Measurements from ENCODE around the gene BBX.
A peak's percentile ranks its signal among the peaks of the same experiment; 100 is the strongest.
"Not testable (repeated sequence)": the region's sequence is repeated elsewhere in the genome, so short reads cannot be mapped to it uniquely, and the experiment has no call there.

The BBX gene

DNA sequence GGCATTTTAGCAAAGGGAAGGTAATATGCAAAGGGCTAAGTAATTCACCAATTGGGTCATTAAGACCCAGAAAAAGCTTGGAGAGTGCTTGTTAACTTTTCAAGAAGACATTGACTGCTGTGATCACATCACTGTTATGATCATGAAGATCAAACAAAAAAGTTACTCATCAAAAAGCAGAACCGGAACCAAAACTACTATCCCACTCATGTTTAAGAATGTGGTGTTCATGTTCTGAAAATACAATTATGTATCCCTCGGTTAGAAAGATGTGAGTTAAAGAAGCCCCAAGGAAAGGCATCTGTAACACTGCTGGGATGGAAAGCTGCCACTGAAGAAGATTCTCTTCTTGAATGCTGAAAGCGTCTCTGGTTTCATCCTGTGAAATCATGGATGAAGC lies 32.6 kb downstream of the BBX start:
- TF ChIP-seq TCF4 (CRISPR knock-in tag; IDR thresholded peaks at IDR 0.05; ENCODE audit: borderline replicate concordance) (no peak), ZNF565 (CRISPR knock-in tag; conservative IDR thresholded peaks at IDR 0.05; ENCODE audit: low read depth) (no peak), ZNF8 (CRISPR knock-in tag; IDR thresholded peaks at IDR 0.05) (no peak)

DNA sequence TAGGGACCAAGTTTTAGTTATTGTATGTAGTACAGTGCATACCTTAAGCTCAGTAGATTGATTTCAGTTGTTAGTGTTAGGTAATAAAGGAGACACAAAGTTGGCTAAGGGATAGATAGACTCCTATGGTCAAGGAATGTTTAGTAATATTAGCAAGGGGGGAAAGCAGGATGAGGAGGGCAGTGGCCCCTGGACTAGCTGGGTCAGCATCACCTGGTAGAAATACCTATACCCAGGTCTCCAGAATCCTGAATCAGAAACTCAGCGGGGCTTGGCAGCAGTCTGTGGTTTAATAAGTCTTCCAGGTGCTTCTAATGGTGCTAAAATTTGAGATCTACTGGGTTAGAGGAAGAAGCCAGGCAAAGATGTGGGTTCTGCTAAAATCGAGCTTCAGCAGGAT lies 35.0 kb downstream of the BBX start:
- TF ChIP-seq TOX (CRISPR knock-in tag; IDR thresholded peaks at IDR 0.05; ENCODE audit: borderline replicate concordance) (no peak), PPARA (CRISPR knock-in tag; IDR thresholded peaks at IDR 0.05; ENCODE audit: borderline replicate concordance) (no peak), CSDC2 (CRISPR knock-in tag; IDR thresholded peaks at IDR 0.05) (no peak), ISL1 (CRISPR knock-in tag; IDR thresholded peaks at IDR 0.05) (no peak)
- ATAC-seq = no peak

More for the DNA sequence above, 32.6 kb downstream of the BBX start:
- no peak for ATAC-seq

DNA sequence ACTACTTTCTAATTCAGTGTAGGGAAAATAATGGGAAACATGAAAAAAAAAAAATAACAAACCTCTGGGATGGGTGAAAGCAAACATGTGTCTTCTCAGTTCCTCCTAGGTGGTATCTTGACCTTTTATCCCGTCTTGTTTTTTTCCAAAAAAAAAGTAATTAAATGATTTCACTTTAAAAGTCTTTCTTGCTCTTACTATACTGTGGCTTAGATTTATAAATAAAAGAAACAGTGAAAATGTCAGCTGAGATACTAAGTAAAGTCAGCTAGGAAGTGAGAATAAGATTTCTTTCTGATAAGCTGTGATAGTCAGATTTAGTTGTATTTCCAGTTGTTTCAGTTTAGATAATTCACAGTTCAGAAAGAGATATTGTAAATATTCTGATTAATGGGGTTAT lies 37.4 kb downstream of the BBX start:
- ATAC-seq = no peak

DNA sequence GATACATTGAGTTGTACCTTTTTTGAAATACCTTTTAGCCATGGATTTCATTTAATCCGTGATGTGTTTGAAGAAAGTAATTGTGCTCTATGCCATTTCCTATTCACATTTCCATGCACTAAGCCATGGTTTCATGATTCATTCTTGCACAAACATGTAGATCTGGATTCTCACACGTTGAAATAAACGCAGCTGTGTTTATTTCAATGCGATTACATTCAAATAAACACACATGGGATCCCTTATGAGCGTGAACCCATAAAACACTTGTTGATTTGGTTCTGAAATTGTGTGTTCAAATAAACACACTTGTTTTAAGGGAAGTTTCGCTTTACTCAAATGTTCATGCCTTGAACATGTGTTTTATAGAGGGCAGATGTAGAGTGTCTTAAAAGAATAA lies 39.2 kb downstream of the BBX start:
- ATAC-seq = no peak
- TF ChIP-seq OSR1 (CRISPR knock-in tag; IDR thresholded peaks at IDR 0.05) = no peak
- TF ChIP-seq BACH2 (CRISPR knock-in tag; IDR thresholded peaks at IDR 0.05; ENCODE audit: borderline replicate concordance) = no peak
- no peak for TF ChIP-seq ZC3H10 (CRISPR knock-in tag; IDR thresholded peaks at IDR 0.05)
- TF ChIP-seq SNAI2 (CRISPR knock-in tag; IDR thresholded peaks at IDR 0.05) = no peak
- no peak for TF ChIP-seq ISL1 (CRISPR knock-in tag; IDR thresholded peaks at IDR 0.05)
- TF ChIP-seq, protein P1, sequence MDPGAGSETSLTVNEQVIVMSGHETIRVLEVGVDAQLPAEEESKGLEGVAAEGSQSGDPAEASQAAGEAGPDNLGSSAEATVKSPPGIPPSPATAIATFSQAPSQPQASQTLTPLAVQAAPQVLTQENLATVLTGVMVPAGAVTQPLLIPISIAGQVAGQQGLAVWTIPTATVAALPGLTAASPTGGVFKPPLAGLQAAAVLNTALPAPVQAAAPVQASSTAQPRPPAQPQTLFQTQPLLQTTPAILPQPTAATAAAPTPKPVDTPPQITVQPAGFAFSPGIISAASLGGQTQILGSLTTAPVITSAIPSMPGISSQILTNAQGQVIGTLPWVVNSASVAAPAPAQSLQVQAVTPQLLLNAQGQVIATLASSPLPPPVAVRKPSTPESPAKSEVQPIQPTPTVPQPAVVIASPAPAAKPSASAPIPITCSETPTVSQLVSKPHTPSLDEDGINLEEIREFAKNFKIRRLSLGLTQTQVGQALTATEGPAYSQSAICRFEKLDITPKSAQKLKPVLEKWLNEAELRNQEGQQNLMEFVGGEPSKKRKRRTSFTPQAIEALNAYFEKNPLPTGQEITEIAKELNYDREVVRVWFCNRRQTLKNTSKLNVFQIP (CRISPR knock-in tag; IDR thresholded peaks at IDR 0.05; ENCODE audit: borderline replicate concordance, low read depth) = no peak

More for the DNA sequence above, 37.4 kb downstream of the BBX start:
- TF ChIP-seq ARNTL (CRISPR knock-in tag; IDR thresholded peaks at IDR 0.05; ENCODE audit: borderline replicate concordance, low read depth) (no peak), ZNF565 (CRISPR knock-in tag; conservative IDR thresholded peaks at IDR 0.05; ENCODE audit: low read depth) (no peak), SNAI2 (CRISPR knock-in tag; IDR thresholded peaks at IDR 0.05) (no peak), GLIS3 (CRISPR knock-in tag; IDR thresholded peaks at IDR 0.05) (no peak), TCF4 (CRISPR knock-in tag; IDR thresholded peaks at IDR 0.05; ENCODE audit: borderline replicate concordance) (no peak), ZFP3 (CRISPR knock-in tag; IDR thresholded peaks at IDR 0.05) (no peak), ISL1 (CRISPR knock-in tag; IDR thresholded peaks at IDR 0.05) (no peak), ZNF70 (CRISPR knock-in tag; IDR thresholded peaks at IDR 0.05) (no peak), ZNF8 (CRISPR knock-in tag; IDR thresholded peaks at IDR 0.05) (no peak)
- TF ChIP-seq, protein P2, sequence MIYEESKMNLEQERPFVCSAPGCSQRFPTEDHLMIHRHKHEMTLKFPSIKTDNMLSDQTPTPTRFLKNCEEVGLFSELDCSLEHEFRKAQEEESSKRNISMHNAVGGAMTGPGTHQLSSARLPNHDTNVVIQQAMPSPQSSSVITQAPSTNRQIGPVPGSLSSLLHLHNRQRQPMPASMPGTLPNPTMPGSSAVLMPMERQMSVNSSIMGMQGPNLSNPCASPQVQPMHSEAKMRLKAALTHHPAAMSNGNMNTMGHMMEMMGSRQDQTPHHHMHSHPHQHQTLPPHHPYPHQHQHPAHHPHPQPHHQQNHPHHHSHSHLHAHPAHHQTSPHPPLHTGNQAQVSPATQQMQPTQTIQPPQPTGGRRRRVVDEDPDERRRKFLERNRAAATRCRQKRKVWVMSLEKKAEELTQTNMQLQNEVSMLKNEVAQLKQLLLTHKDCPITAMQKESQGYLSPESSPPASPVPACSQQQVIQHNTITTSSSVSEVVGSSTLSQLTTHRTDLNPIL (CRISPR knock-in tag; IDR thresholded peaks at IDR 0.05; ENCODE audit: low read depth) = no peak
- TF ChIP-seq, protein P3, sequence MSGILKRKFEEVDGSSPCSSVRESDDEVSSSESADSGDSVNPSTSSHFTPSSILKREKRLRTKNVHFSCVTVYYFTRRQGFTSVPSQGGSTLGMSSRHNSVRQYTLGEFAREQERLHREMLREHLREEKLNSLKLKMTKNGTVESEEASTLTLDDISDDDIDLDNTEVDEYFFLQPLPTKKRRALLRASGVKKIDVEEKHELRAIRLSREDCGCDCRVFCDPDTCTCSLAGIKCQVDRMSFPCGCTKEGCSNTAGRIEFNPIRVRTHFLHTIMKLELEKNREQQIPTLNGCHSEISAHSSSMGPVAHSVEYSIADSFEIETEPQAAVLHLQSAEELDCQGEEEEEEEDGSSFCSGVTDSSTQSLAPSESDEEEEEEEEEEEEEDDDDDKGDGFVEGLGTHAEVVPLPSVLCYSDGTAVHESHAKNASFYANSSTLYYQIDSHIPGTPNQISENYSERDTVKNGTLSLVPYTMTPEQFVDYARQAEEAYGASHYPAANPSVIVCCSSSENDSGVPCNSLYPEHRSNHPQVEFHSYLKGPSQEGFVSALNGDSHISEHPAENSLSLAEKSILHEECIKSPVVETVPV (CRISPR knock-in tag; IDR thresholded peaks at IDR 0.05) = no peak
- TF ChIP-seq, protein P4, sequence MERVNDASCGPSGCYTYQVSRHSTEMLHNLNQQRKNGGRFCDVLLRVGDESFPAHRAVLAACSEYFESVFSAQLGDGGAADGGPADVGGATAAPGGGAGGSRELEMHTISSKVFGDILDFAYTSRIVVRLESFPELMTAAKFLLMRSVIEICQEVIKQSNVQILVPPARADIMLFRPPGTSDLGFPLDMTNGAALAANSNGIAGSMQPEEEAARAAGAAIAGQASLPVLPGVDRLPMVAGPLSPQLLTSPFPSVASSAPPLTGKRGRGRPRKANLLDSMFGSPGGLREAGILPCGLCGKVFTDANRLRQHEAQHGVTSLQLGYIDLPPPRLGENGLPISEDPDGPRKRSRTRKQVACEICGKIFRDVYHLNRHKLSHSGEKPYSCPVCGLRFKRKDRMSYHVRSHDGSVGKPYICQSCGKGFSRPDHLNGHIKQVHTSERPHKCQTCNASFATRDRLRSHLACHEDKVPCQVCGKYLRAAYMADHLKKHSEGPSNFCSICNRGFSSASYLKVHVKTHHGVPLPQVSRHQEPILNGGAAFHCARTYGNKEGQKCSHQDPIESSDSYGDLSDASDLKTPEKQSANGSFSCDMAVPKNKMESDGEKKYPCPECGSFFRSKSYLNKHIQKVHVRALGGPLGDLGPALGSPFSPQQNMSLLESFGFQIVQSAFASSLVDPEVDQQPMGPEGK (CRISPR knock-in tag; IDR thresholded peaks at IDR 0.05; ENCODE audit: borderline replicate concordance) = no peak

DNA sequence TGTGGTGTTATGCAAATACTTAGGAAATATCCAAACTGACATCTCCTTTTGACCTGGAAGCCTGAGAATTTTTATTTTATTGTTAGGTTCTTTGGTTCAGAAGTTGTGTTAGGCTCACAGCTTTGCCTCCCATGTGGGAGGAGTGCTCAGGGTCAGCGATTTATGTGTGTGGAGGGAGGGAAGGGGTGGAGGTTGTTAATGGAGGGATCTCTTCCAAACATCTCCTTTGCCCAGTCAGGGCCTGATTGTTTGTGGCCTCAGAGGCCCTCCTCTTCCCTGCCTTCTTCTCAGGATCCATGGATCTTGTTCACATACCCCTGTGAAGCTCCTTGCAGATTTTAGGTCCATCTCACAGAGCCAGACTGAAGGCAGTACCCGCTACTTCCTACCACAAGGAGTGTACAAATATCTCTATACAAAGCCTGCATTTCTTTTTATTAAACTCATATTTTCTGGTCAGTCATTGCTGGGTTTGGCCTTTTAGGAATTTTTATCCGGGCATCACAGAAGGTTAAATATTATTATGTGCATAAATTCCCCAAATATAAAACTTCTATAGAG lies 40.3 kb downstream of the BBX start:
- ATAC-seq = peak; percentile 24; the same call in 1 of the 3 replicates
- no peak for TF ChIP-seq ZFP3 (CRISPR knock-in tag; IDR thresholded peaks at IDR 0.05)
- no peak for TF ChIP-seq SNAI2 (CRISPR knock-in tag; IDR thresholded peaks at IDR 0.05)
- TF ChIP-seq, protein P1 (CRISPR knock-in tag; IDR thresholded peaks at IDR 0.05; ENCODE audit: borderline replicate concordance, low read depth) = no peak
- no peak for TF ChIP-seq CSDC2 (CRISPR knock-in tag; IDR thresholded peaks at IDR 0.05)
- no peak for TF ChIP-seq ZC3H10 (CRISPR knock-in tag; IDR thresholded peaks at IDR 0.05)
- TF ChIP-seq ARNTL (CRISPR knock-in tag; IDR thresholded peaks at IDR 0.05; ENCODE audit: borderline replicate concordance, low read depth) = no peak
- TF ChIP-seq OSR1 (CRISPR knock-in tag; IDR thresholded peaks at IDR 0.05) = no peak
- TF ChIP-seq, protein P3 (CRISPR knock-in tag; IDR thresholded peaks at IDR 0.05) = no peak
- no peak for TF ChIP-seq TCF4 (CRISPR knock-in tag; IDR thresholded peaks at IDR 0.05; ENCODE audit: borderline replicate concordance)
- TF ChIP-seq TOX (CRISPR knock-in tag; IDR thresholded peaks at IDR 0.05; ENCODE audit: borderline replicate concordance) = no peak

DNA sequence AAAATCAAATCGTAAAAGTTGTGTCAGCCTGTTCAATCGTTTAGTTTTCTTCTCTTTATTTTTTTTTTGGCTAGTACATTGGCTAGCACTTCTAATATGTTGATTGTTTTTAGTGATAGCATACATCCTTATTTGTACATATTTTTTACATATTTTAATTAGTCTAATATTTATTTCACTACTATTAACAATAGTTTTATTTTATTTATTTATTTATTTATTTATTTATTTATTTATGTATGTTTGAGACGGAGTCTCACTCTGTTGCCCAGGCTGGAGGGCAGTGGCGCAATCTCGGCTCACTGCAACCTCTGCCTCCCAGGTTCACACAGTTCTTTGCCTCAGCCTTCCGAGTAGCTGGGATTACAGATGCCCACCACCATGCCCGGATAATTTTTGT lies 42.5 kb downstream of the BBX start:
- ATAC-seq = not testable (repeated sequence)

DNA sequence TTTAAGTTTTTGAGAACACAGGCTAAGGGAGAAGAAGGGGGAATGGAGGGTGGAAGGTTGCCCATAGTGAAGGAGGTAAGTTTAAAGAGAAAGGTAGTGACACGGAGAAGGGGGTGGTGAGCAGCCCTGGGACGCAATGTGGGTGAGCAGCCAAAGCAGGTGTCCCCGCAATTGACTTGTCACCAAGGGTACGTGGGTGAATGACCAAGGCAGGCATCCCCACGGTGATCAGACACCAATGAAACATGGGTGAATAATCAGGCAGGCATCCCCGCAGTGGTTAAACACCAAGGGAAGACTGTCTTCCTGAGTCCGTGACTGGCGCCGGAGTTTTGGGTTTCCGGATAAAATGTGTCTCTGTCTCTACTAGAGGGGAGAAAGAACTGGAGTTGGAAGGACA lies 48.3 kb downstream of the BBX start:
- not testable (repeated sequence) for ATAC-seq

DNA sequence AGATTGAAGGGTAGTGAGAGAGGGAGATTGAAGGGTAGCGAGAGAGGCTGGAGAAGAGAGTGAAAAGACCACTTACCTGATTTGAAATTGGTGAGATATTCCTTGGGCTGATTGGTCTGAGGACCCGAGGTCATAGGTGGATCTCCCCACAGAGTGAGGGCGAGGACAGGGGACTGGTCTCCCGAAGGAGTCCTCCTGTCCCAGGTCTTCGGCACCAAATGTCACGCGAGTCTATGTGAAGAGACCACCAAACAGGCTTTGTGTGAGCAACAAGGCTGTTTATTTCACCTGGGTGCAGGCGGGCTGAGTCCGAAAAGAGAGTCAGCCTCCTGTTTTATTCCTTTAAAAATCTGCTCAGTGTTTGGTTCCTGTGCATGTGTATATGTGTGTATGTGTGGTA lies 48.7 kb downstream of the BBX start:
- ATAC-seq = not testable (repeated sequence)

Data from SK-N-SH treated with all-trans-retinoic acid at 6 μM for 48 hours (cell line).